Neuron (in vitro differentiated cells): ENCODE data around the gene CPNE6.
"Not testable (repeated sequence)": the region's sequence is repeated elsewhere in the genome, so short reads cannot be mapped to it uniquely, and the experiment has no call there.

Experiments used
- H2AFZ ChIP-seq: one replicate; pipeline ENCODE4 v1.6.1; 2013; ENCODE audit warnings: low read depth, mild to moderate bottlenecking, inconsistent platforms, low read length, moderate library complexity
- H3K27me3 ChIP-seq: one replicate; pipeline ENCODE4 v1.6.1; 2013; ENCODE audit warnings: low read length; ENCODE audit not compliant: insufficient read depth
- H3K36me3 ChIP-seq: one replicate; pipeline ENCODE4 v1.6.1; 2013; ENCODE audit warnings: low read length; ENCODE audit not compliant: insufficient read depth
- H3K4me1 ChIP-seq: one replicate; pipeline ENCODE4 v1.6.1; 2013; ENCODE audit warnings: low read length; ENCODE audit not compliant: insufficient read depth
- H3K4me3 ChIP-seq: 2 replicates; pipeline ENCODE4 v1.5.1; 2013; ENCODE audit warnings: mild to moderate bottlenecking, low read length, moderate library complexity
- H3K9me3 ChIP-seq: one replicate; pipeline ENCODE4 v1.6.1; 2013; ENCODE audit warnings: low read length

Gene CPNE6

DNA sequence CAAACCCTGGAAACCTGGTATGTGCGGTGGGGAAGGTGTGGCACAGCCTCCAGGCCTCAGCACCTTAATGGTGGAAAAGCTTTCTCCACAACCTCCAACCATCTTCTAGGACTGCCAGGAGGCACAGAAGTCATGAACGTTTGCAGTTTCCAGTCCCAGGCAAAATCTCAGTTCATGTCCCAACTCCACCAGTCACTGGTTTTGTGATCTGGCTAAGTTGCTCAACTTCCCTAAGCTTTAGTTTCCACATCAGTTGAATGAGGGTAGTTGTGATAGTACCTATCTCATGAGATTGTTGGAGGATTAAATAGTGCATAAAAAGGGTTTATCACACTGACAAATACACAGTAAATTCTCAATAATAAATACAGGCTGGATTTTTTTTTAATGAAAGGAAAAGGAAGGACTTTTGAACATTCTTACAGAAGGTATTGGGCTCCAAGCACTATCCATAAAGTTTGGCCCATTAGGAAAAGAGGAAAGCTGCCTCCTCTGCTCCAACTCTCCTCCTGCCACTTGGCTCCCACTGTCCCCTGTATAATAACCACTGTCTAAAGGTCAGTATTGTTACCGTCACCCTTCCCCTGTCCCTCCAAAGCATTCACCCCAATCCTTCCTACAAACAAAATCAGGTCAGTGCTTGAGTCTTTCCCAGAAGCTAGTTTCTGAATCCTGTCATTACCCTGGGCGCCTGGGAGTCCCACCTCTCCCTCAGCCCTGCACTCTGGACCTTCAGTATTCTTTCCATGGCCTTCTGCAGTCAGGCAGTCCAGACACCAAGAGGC lies 29.0 kb downstream of the CPNE6 start:
- no peaks in the 10 kb centered on the region for H3K9me3 ChIP-seq
- no peak overlapping the region for H3K4me3 ChIP-seq
- H3K27me3 ChIP-seq: peaks cover 3% of the 10 kb centered on the region
- no peaks in the 10 kb centered on the region for H3K4me1 ChIP-seq
- H2AFZ ChIP-seq: no peak overlapping the region
- no peaks in the 10 kb centered on the region for H3K36me3 ChIP-seq

DNA sequence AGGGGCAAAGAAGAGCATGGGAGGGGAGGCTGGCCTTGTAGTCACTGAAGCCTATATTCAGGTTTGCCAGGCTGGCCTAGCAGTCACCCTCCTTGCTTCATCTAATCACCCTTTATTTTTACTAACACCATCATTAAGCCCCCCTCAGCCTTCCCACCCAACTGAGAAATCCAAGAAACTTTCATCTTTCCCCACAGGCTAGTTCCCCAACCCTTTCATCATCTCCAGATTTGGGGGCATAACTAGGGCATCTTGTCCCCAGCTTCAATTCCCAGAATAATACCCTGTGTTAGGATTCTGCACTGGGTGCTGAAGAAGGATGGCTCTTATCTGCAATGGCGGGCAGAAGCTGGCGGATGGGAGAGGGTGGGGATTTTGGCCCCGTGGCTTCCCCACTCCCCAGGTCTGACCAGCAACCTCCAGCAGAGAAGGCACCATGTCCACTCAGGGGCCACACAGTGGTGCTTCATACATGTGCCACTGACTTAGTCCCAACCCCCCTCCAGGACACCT lies 29.7 kb downstream of the CPNE6 start:
- H3K4me3 ChIP-seq: no peak overlapping the region
- no peaks in the 10 kb centered on the region for H3K36me3 ChIP-seq
- H3K27me3 ChIP-seq: peaks cover 2% of the 10 kb centered on the region
- H3K9me3 ChIP-seq: no peaks in the 10 kb centered on the region
- no peaks in the 10 kb centered on the region for H3K4me1 ChIP-seq
- H2AFZ ChIP-seq: no peak overlapping the region

DNA sequence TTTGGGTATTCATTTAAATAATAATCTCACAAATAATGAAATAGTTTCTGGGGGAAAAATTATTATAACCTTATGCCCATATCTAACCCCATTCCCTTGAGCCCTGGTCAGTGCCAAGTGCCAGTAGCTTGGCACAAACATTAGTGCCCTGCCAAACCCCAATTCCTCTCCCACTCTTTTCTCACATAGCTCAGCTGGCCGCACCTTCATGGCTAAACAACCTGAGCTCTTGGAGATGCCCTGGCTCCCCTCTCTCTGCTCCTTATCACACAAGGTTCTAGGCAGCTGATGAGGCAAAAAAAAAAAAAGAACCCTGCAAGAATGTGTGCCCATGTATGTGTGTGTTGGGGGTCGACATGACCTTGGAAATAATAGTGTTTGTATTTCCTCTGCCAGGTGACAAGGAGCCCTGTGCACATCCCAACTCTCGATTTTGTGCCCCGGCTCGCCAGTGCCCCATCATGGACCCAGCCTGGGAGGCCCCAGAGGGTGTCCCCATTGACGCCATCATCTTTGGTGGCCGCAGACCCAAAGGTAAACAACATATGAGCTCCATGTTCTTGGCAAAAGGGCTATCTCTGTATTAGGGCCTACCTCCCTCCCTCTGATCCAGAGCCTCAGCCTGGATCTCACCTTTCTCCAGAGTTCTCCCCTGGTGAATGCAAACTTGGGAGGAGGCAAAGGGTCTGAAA lies 31.1 kb downstream of the CPNE6 start:
- H3K4me3 ChIP-seq: no peak overlapping the region
- H2AFZ ChIP-seq: no peak overlapping the region
- H3K9me3 ChIP-seq: no peaks in the 10 kb centered on the region
- no peaks in the 10 kb centered on the region for H3K4me1 ChIP-seq
- H3K36me3 ChIP-seq: no peaks in the 10 kb centered on the region
- H3K27me3 ChIP-seq: peaks cover 2% of the 10 kb centered on the region

DNA sequence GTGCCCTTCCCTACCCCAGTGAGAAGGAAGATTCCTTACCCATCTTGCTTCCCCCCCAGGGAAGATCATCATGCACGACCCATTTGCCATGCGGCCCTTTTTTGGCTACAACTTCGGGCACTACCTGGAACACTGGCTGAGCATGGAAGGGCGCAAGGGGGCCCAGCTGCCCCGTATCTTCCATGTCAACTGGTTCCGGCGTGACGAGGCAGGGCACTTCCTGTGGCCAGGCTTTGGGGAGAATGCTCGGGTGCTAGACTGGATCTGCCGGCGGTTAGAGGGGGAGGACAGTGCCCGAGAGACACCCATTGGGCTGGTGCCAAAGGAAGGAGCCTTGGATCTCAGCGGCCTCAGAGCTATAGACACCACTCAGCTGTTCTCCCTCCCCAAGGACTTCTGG lies 32.1 kb downstream of the CPNE6 start:
- Histone ChIP-seq H3K9me3 (no peaks in the 10 kb centered on the region), H3K36me3 (no peaks in the 10 kb centered on the region), H3K27me3 (peaks cover 2% of the 10 kb centered on the region), H3K4me1 (no peaks in the 10 kb centered on the region), H2AFZ (no peak overlapping the region), H3K4me3 (no peak overlapping the region)

DNA sequence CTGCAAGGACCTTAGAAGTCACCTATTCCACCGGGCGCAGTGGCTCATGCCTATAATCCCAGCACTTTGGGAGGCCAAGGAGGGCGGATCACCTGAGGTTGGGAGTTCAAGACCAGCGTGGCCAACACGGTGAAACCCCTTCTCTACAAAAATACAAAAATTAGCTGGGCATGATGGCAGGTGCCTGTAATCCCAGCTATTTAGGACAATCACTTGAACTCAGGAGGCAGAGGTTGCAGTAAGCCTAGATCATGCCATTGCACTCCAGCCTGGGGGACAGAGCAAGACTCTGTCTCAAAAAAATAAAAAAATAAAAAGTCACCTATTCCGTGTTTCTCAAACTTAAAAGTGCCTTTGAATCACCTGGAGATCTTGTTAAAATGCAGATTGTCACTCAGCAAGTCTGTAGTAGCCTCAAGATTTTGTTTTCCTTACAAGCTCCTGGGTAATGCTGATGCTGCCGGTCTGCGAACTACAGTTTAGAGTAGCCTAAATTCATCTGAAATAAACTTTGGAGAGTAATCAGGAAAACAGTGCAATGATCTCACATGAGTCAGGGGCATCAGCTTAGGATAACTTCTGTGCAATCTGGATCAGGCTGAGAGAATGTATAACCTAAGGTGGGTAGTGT lies 34.4 kb downstream of the CPNE6 start:
- not testable (repeated sequence) for H3K36me3 ChIP-seq, H2AFZ ChIP-seq, H3K9me3 ChIP-seq, H3K4me1 ChIP-seq, H3K27me3 ChIP-seq, H3K4me3 ChIP-seq

DNA sequence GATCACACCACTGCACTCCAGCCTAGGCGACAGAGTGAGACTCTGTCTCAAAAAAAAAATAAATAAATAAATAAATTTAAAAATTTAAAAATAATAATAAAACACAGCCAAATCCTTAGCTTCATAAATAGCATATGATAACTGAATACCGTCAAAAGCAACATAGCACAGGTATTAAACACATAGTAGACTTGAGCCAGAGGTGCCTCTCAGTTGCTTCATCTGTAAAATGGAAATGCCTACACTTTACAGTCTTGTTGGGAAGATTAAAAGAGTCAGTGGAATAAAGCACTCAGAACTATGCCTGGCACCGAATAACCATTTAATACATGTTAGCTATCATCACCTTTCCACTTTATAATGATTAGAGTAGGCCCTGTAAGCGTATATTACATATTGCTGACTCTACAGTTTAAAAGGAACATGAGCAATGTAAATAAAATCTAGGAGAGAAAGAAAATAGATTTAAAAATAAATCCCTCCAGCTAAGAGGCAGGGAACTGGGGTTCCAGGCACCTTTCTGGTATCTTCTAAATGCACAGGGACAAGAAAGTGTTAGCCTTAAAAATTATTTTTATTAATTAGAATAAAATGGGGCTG lies 35.4 kb downstream of the CPNE6 start:
- H3K36me3 ChIP-seq: no peaks in the 10 kb centered on the region
- no peak overlapping the region for H2AFZ ChIP-seq
- no peaks in the 10 kb centered on the region for H3K9me3 ChIP-seq
- H3K4me1 ChIP-seq: no peaks in the 10 kb centered on the region
- H3K4me3 ChIP-seq: no peak overlapping the region
- H3K27me3 ChIP-seq: no peaks in the 10 kb centered on the region

DNA sequence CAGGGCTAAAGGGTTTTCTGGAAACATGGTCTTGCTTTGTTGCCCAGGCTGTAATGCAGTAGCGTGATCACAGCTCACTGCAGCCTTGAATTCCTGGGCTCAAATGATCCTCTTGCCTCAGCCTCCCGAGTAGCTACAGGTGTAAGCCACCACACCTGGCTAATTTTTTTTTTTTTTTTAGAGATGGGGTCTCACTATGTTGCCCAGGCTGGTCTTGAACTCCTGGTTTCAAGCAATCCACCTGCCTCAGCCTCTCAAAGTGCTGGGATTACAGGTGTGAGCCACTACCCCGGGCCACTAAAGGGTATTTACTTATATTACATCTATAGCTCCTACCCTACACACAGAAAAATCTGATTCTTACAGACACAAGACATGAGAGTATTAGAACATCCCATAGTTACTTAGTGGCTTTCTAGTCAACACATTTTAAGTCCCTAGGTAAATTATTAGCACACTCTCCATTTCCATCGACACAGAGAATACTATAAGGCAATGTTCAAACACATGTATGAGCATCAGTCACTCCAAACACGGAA lies 37.0 kb downstream of the CPNE6 start:
- H3K27me3 ChIP-seq: no peaks in the 10 kb centered on the region
- H3K4me1 ChIP-seq: no peaks in the 10 kb centered on the region
- no peaks in the 10 kb centered on the region for H3K36me3 ChIP-seq
- no peaks in the 10 kb centered on the region for H3K9me3 ChIP-seq
- no peak overlapping the region for H2AFZ ChIP-seq
- H3K4me3 ChIP-seq: no peak overlapping the region

DNA sequence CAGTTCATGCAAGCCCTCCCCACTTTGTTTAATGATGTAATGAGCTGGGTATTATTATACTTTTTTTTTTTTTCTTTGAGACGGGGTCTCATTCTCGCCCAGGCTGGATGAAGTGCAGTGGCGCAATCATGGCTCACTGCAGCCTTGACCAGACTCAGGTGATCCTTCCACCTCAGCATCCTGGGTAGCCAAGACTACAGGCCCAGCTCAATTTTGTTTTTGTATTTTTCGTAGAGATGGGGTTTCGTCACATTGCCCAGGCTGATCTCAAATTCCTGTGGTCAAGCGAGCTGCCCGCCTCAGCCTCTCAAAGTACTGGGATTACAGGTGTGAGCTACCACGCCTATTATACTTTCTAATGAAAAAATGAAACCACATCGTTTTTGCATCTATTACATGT lies 38.7 kb downstream of the CPNE6 start:
- Histone ChIP-seq H3K9me3 (no peaks in the 10 kb centered on the region), H3K4me3 (no peak overlapping the region), H3K4me1 (no peaks in the 10 kb centered on the region), H3K27me3 (no peaks in the 10 kb centered on the region), H2AFZ (no peak overlapping the region), H3K36me3 (no peaks in the 10 kb centered on the region)

DNA sequence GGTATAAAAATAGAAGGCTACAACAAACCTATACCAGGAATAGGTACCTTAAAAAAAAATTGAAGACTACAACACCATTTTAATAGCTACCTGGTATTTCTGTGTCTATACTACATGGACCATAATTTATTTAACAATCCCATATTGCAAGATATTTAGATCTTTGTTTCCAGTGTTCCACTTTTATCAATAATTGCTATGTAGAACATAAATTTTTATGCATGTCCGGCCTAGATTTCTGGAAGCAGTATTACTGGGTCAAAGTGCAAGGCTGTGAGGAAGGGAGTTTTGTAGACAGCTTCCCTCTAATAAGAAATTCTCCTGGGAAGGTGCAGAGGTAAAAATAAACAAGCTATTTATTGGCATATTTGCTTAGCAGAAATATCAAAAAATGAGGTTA lies 39.2 kb downstream of the CPNE6 start:
- Histone ChIP-seq H3K4me3 (no peak overlapping the region), H3K4me1 (peaks cover 1% of the 10 kb centered on the region), H3K27me3 (no peaks in the 10 kb centered on the region), H3K9me3 (no peaks in the 10 kb centered on the region), H2AFZ (no peak overlapping the region), H3K36me3 (no peaks in the 10 kb centered on the region)

DNA sequence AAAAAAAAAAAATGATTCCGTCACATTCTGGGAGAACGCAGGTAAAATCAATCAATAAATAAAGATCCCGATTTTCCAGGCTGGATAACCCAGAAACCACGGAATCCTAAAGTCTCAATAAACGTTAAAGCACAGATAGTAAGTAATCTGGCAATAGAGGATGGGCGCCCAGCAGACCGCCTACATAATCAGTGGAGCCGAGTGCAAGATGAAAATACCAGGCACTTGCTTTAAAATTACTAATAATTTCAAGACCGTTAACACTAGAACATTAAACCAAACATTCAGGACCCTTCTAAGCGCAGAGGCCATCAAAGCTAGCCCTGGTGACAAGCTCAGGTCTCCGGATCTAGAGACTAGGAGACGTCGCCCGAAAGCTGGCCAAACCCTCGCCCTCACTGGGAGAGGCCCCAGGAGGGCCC lies 42.0 kb downstream of the CPNE6 start:
- H2AFZ ChIP-seq: peak overlapping the region; percentile 81
- H3K36me3 ChIP-seq: peaks cover 10% of the 10 kb centered on the region
- H3K4me3 ChIP-seq: peak overlapping the region; percentile 84
- peaks cover 9% of the 10 kb centered on the region for H3K4me1 ChIP-seq
- no peaks in the 10 kb centered on the region for H3K27me3 ChIP-seq
- H3K9me3 ChIP-seq: no peaks in the 10 kb centered on the region

DNA sequence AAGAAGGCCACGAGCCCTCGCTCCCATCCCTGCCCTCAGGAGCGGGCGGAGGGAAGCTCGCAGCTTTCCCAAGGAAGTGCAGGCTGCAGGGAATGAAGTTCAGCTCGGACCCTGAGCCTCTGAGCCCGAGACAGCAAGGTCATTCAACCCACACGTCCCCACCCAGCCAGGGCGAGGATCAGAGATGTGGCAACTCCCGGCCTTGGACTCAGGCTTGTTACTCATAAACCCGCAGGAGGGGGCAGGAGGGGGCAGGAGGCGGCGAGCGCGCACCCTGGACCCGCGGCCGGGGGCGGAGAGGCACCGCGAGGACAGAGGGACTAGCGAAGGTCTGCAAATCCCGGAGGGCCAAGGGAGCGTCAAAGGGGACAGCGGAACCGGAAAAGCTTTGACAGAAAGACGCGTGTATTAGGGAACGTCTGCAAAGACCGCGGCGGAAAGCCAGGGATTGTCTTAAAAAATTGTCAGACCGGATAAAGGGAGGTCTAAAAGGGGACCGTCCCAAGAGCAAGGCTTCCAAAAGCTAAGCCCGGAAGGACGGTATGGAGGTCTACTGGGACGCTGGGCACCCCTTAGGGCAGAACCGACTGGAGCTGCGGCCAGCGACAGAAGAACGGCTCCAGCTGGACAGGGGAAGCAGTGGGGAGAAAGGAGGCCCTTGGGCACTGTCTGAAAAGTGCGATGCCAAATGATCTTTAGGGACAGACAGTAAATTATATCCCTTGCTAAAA lies 42.6 kb downstream of the CPNE6 start:
- Histone ChIP-seq H3K27me3 (no peaks in the 10 kb centered on the region), H3K36me3 (peaks cover 16% of the 10 kb centered on the region), H3K4me3 (peak overlapping the region; percentile 84), H3K9me3 (no peaks in the 10 kb centered on the region), H2AFZ (peak overlapping the region; percentile 81), H3K4me1 (peaks cover 9% of the 10 kb centered on the region)
